T-helper 1 cell treated with Interleukin-12 subunit alpha and Interleukin-12 subunit beta and Interleukin-4 antibody, amounts not matched to agents 30 ng/mL and 1 ng/mL, for 36 hours (primary cell): ENCODE measurements around the gene CRTAP. TPM values are rescaled to one million over a fixed set of nuclear protein-coding genes. Genes with fewer than 3 reads are reported as not detected.
"Not testable (repeated sequence)": the region's sequence is repeated elsewhere in the genome, so short reads cannot be mapped to it uniquely, and the experiment has no call there.

ENCODE experiments used
- intact Hi-C: fragments of 100-400 bp; cut with micrococcal nuclease; formaldehyde crosslinking; loops from one replicate; pipeline ENCODE4 v1.15.1; 2024
- total RNA-seq: library from RNA; stranded (reverse); gene quantifications from 2 replicates; pipeline ENCODE4 v1.2.3, GENCODE V29; 2022

The CRTAP gene
- total RNA-seq, 1 donor from 2014 or later, result 25.3 TPM

DNA sequence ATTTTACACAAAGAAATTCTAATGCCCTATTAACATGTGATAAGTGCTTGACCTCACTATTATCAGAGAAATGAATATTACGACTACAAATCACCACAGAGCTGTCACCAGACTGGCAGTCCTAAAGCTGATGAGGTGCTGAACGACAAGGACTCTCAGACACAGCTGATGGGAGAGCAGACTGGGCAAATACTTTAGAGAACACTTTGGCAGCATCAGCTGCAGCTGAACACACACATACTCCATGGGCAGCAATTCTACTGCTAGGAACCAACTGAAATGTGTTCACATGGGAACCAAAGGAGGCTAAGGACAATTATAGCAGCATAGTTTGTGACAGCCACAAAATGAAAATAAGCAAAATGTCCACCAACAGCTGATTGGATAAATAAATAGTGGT is 59.3 kb downstream of the CRTAP start:
- intact Hi-C loops, result no loop called here

DNA sequence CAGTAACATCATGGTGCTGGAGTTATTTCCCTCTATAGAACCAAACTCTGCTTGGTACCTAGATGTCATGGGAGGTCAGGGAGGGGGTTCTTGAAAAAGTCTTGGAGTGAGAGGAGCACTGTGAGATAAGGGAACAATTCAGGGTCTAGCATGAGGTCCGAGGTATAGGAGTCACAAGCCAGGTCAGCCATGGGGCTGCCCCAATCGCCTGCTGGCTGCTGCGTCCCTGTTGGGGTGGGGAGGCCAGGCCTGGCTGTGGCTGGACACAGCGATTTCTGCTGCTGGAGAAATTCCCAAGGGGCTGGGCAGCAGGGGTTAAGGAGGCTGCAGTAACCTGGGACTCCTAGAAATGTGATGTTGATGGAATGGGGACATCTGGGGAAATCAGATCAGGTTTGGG is 59.9 kb downstream of the CRTAP start:
- intact Hi-C loops, result no loop called here

DNA sequence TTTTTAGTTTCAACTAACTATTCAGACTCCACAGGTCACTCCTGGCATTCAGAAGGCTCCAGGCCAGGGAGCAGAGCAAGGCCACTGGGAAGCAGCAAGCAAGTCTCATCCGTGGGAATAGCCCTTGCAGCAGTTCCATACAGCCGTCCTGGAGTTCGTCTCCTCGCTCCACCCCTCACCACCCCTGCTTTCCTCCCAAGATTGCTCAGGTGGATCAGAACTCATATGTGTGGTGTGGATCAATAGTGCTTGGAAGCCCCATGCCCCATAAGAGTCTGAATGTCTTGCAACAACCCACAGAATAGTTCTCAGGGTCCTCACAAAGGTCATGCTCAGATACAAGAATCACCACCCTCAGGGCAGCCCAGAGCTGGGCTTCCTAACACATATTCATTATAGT is 60.3 kb downstream of the CRTAP start:
- intact Hi-C loops, result no loop called here

DNA sequence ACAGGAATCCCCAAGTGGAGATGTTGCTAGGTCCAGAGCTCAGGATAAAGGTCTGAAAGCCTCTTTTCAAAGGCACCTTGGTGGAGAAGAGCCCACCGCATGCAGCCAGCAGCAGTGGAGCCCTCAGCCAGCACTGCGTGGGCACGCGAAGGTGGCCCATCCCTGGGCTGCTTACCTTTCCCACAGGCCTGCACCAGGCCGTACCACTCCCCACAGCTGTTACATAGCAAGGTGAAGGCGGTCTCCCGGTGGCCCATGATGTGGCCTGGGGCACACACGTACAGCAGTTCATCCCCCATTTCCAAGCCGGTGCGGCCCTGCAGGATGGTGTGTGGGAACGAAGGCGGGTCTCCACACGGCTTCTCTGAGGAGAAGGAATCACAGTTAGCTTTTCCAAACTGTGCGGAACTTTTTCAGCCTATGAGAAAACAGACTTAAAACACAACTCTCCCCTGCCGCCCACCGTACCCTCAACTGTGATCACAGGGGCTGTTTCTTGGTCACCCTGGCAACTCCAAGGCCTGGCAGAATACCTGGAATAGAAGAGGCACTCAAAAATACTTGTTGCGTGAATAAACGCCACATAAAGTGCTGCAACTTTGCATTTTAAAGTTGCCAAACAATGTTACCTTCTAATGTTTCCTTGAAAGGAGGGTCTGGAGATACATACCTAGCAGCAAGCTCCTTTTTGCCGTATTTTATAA is 61.0 kb downstream of the CRTAP start:
- intact Hi-C loops, result no loop called here

GRCh38 chr3:33179132-33179531 is 65.3 kb downstream of the CRTAP start:
- intact Hi-C loops, result no loop called here

GRCh38 chr3:33181229-33181628 is 67.4 kb downstream of the CRTAP start:
- intact Hi-C loops, result no loop called here

- intact Hi-C loops, result not testable (repeated sequence)
These were observed 67.8 kb downstream of the CRTAP start for GRCh38 chr3:33181641-33182040.

DNA sequence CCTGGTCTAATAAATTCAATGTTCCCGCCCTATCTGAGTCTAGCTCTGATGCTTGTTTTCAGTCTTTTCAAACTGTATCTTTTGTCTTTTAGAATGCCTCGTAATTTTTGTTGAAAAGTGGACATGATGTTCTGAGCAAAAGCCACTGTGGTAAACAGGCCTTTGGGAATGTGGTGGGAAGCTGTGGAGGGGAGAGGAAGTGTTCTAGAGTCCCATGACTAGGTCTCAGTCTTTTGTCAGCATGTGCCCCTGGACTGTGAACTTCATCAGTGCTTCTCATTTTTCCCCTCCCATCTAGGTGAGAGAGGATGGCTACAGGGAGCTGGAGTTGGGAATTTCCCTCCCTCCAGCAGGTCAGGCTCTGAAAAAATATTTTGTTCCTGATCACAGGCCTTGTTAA is 71.0 kb downstream of the CRTAP start:
- intact Hi-C loops, result no loop called here

GRCh38 chr3:33186524-33187367 is 72.9 kb downstream of the CRTAP start:
- intact Hi-C loops, result no loop called here

DNA sequence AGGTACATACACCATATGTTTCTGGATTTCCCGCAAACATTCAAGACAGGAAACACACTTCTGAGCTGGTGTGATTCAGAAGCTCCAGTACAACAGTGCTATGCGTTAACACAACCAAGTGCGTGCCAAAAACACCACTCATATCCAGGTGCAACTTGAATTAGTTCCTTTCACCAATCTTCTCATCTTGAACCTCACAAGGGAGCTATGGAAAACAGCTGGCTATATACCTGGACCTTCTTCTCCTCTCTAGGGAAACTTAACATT is 73.5 kb downstream of the CRTAP start:
- intact Hi-C loops, result no loop called here

- intact Hi-C loops, result no loop called here
These were observed 80.5 kb downstream of the CRTAP start for GRCh38 chr3:33194303-33194702.

- intact Hi-C loops, result no loop called here
These were observed 82.7 kb downstream of the CRTAP start for GRCh38 chr3:33196538-33196937.

Other genes with a start within 250 kb of the CRTAP start
- 42.5 and 43.6 TPM in 2 replicates for gene CCR4, start 162.4 kb upstream of the CRTAP start, total RNA-seq
- 39.9 and 47.4 TPM in 2 replicates for gene GLB1, start 16.9 kb upstream of the CRTAP start, total RNA-seq
- gene TMPPE, start 16.9 kb upstream of the CRTAP start, total RNA-seq, result 14.8 and 15.9 TPM in 2 replicates
- gene SUSD5, start 104.8 kb downstream of the CRTAP start, total RNA-seq, result not detected in 2 replicates
- gene FBXL2, start 163.4 kb downstream of the CRTAP start, total RNA-seq, result not detected in 2 replicates